ENCODE data around the gene CXCL13. TPM values are rescaled to one million over a fixed set of nuclear protein-coding genes. Genes with fewer than 3 reads are reported as not detected.

CXCL13 gene
- polyA plus RNA-seq, 1 of the 3 experiments (the other 2 are of a cell fraction), result not detected

- DNase-seq, result no peak
- no peaks in the 10 kb centered on the region for H3K79me2 ChIP-seq (ENCODE audit: insufficient read depth)
- H3K9ac ChIP-seq, result no peak overlapping the region
- peaks cover 10% of the 10 kb centered on the region; the same call in 1 of the 2 replicates for H3K27me3 ChIP-seq (ENCODE audit: insufficient read depth)
- H2AFZ ChIP-seq (ENCODE audit: low read depth), result no peak overlapping the region
- POLR2A ChIA-PET, result no interaction called here
- no peaks in the 10 kb centered on the region for H3K9me3 ChIP-seq
- no peak overlapping the region; the same call in 1 of the 2 replicates for H3K4me2 ChIP-seq
- peaks cover 20% of the 10 kb centered on the region for H3F3A ChIP-seq (replicated peaks; ENCODE audit: insufficient read depth)
- H3K27ac ChIP-seq (ENCODE audit: low read depth in 2 of 2, low read length in 1 of 2), result no peak overlapping the region
- H3K4me1 ChIP-seq (ENCODE audit: control insufficient read depth in 1 of 2, insufficient read depth in 2 of 2, low read depth in 1 of 2, low read length in 1 of 2), result peaks cover 0 to 6% of the 10 kb centered on the region in 2 experiments; a peak in 2 of 4 replicates
- H3K36me3 ChIP-seq (replicated peaks in 1 of 2; ENCODE audit: control insufficient read depth in 1 of 2, insufficient read depth in 2 of 2, low read length in 1 of 2), result no peaks in the 10 kb centered on the region
- no peak for TF ChIP-seq MEF2A (IDR thresholded peaks at IDR 0.05; ENCODE audit: borderline replicate concordance, low read depth)
- no peak for TF ChIP-seq MAX (IDR thresholded peaks at IDR 0.05; ENCODE audit: low read depth)
- no peak for TF ChIP-seq SIN3A (IDR thresholded peaks at IDR 0.05; ENCODE audit: borderline replicate concordance, low read depth, low read length)
- no peak for TF ChIP-seq CHD2 (IDR thresholded peaks at IDR 0.05; ENCODE audit: low read length, partially characterized antibody)
- TF ChIP-seq USF2 (IDR thresholded peaks at IDR 0.05; ENCODE audit: borderline replicate concordance, low read depth, low read length), result no peak
- TF ChIP-seq USF1 (IDR thresholded peaks at IDR 0.05; ENCODE audit: borderline replicate concordance, low read depth), result no peak
- no peak for TF ChIP-seq PBX3 (IDR thresholded peaks at IDR 0.05)
- no peak for TF ChIP-seq ZBTB33 (IDR thresholded peaks at IDR 0.05; ENCODE audit: borderline replicate concordance, low read depth)
- TF ChIP-seq EZH2phosphoT487 (IDR thresholded peaks at IDR 0.05; ENCODE audit: borderline replicate concordance, low read depth), result no peak
- no peak for TF ChIP-seq FOSL2 (IDR thresholded peaks at IDR 0.05; ENCODE audit: borderline replicate concordance, low read depth)
- TF ChIP-seq FOXM1 (IDR thresholded peaks at IDR 0.05; ENCODE audit: low read depth), result no peak
- no peaks in the 10 kb centered on the region for H3K9me2 ChIP-seq
- 0 out of 2 replicates have a peak, but pooled peaks cover 4% of the 10 kb centered on the region for H4K20me1 ChIP-seq (ENCODE audit: insufficient read depth)
- CTCF ChIA-PET, result interaction anchor here (1.1 to 2.5 kb wide), 2 partner anchors 18 to 198 kb away, joined by 3 to 7 read pairs; no protein-coding TSS in a partner anchor
- no peak overlapping the region for H3K4me3 ChIP-seq (ENCODE audit: low read depth in 2 of 2, low read length in 1 of 2)
Measured at GRCh38 chr4:77582711-77583110, 22.9 kb upstream of the CXCL13 start.
